Mucosa of descending colon (tissue), 3 donors: ENCODE data around the gene PKNOX2. TPM values are rescaled to one million over a fixed set of nuclear protein-coding genes. Genes with fewer than 3 reads are reported as not detected.

ENCODE experiments used
- ATAC-seq: fragments of 200-7000 bp; cut with Tn5 transposase; one replicate; pipeline ENCODE4 v1.9.1; 2020; ENCODE audit warnings: mild to moderate bottlenecking, moderate library complexity
- DNase-seq, 3 donors: peaks; one replicate each; pipeline ENCODE4 v3.0.0-alpha.2; 2020
- H3K36me3 ChIP-seq: fragments of 200-600 bp; one replicate; pipeline ENCODE4 v1.8.0; 2021; ENCODE audit warnings: low read depth, mild to moderate bottlenecking
- H3K4me1 ChIP-seq: fragments of 200-600 bp; one replicate; pipeline ENCODE4 v1.8.0; 2021; ENCODE audit warnings: low read depth, mild to moderate bottlenecking
- H3K4me3 ChIP-seq: fragments of 200-600 bp; one replicate; pipeline ENCODE4 v1.8.0; 2021; ENCODE audit warnings: mild to moderate bottlenecking
- H3K9me3 ChIP-seq: fragments of 200-600 bp; one replicate; pipeline ENCODE4 v1.8.0; 2021; ENCODE audit warnings: mild to moderate bottlenecking
- CTCF ChIP-seq: fragments of 200-600 bp; IDR thresholded peaks from one replicate; pipeline ENCODE4 v1.8.0; 2022; ENCODE audit warnings: antibody characterized with exemption, mild to moderate bottlenecking
- intact Hi-C, 2 donors: fragments of 100-400 bp; cut with DNase I in 1 of 2; cut with micrococcal nuclease in 1 of 2; formaldehyde crosslinking; loops; one replicate each; pipeline versions ENCODE4 v1.11.0 to v1.11.1; 2022; cut with DNase I, micrococcal nuclease
- total RNA-seq, 3 donors: library from RNA; stranded (reverse); fragmentation: NEBNext Ultra II Directional in 2 of 3; extraction: Animal tissue kit (Norgen Biotek cat#: 25700) in 2 of 3; gene quantifications; one replicate each; pipeline versions ENCODE4 v1.2.1 to v1.2.4, GENCODE V29; 2021 to 2023
- donor health status: DM: no; HTN: no; CAD: no; lungs with moderate emphysema.
- donor health status: DM: no; HTN: no; CAD: no.
- donor health status: DM: no; HTN: yes; CAD: no.

The PKNOX2 gene
- total RNA-seq, 3 donors from 2014 or later: 1.5 to 4.0 (median 1.9) TPM

- H3K4me1 ChIP-seq: no peaks in the 10 kb centered on the region
- no peak for ATAC-seq
- no peak for TF ChIP-seq CTCF
- H3K4me3 ChIP-seq: no peak overlapping the region
- DNase-seq: no peak
- intact Hi-C loops: no loop called here
- H3K9me3 ChIP-seq: no peaks in the 10 kb centered on the region
- no peaks in the 10 kb centered on the region for H3K36me3 ChIP-seq
Measured at GRCh38 chr11:125253289-125253688, 88.7 kb downstream of the PKNOX2 start.

- ATAC-seq: peak; percentile 25
Measured at GRCh38 chr11:125253795-125254525, 89.4 kb downstream of the PKNOX2 start.

GRCh38 chr11:125256541-125257189 is 92.1 kb downstream of the PKNOX2 start:
- DNase-seq (no peak), ATAC-seq (no peak)
- Histone ChIP-seq H3K36me3 (no peaks in the 10 kb centered on the region), H3K4me3 (no peak overlapping the region), H3K9me3 (no peaks in the 10 kb centered on the region), H3K4me1 (no peaks in the 10 kb centered on the region)
- no peak for TF ChIP-seq CTCF
- intact Hi-C loops: no loop called here

More at GRCh38 chr11:125253795-125254525, 89.4 kb downstream of the PKNOX2 start:
- Histone ChIP-seq H3K36me3 (no peaks in the 10 kb centered on the region), H3K4me1 (no peaks in the 10 kb centered on the region), H3K9me3 (no peaks in the 10 kb centered on the region), H3K4me3 (no peak overlapping the region)
- TF ChIP-seq CTCF: no peak
- intact Hi-C loops: no loop called here
- peak in 1 of 3 donors; percentile 16 for DNase-seq

- no peaks in the 10 kb centered on the region for H3K36me3 ChIP-seq
- H3K9me3 ChIP-seq: no peaks in the 10 kb centered on the region
- intact Hi-C loops: no loop called here
- ATAC-seq (no peak), DNase-seq (no peak)
- H3K4me1 ChIP-seq: no peaks in the 10 kb centered on the region
- H3K4me3 ChIP-seq: no peak overlapping the region
- no peak for TF ChIP-seq CTCF
Measured at GRCh38 chr11:125257190-125257579, 92.6 kb downstream of the PKNOX2 start.

GRCh38 chr11:125257751-125258150 is 93.2 kb downstream of the PKNOX2 start:
- H3K4me3 ChIP-seq: no peak overlapping the region
- no peaks in the 10 kb centered on the region for H3K9me3 ChIP-seq
- intact Hi-C loops: no loop called here
- no peak for ATAC-seq
- DNase-seq: no peak
- TF ChIP-seq CTCF: no peak
- no peaks in the 10 kb centered on the region for H3K36me3 ChIP-seq
- H3K4me1 ChIP-seq: no peaks in the 10 kb centered on the region
